GM19351 (cell line): ENCODE data around the gene NLN.
"Not testable (repeated sequence)": the region's sequence is repeated elsewhere in the genome, so short reads cannot be mapped to it uniquely, and the experiment has no call there.

ENCODE experiments used
- ATAC-seq: cut with Tn5 transposase; IDR thresholded peaks from one replicate; pipeline ENCODE4 v1.9.1; 2021; ENCODE audit warnings: mild to moderate bottlenecking, moderate library complexity; ENCODE audit not compliant: unreplicated experiment

Gene NLN

DNA sequence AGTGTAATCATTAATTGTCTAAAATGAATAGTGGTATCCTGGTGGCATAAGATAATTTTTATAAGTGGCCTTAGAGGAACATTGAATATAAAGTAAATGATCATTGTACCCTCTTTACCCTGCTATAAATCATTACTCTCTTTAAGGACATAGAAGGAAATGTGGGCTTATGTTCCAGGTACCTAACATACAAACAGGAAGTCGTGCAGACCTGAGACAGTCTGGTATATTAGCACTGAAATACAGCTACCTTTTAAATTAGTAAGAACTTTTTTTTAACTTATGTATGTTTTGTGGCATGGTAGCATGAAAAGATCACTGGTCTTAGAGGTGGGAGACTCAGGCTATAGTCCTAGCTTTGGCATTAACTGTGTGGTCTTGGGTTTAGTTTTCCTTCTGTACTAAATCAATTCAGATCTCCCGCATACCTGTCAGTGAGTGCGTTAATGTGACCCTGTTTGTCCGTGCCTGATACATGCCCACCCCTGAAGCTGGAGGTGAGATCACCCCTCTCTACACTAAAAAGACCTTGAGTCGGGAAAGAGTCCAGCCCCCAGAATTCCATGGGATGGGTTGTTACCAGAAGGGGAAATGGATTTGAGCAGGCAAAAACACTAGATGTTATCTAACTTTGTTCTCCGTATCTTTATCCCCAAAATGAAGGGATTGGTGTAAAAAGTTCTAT, 145.0 kb downstream of the NLN start:
- no peak for ATAC-seq

GRCh38 chr5:65867542-65868195, 145.7 kb downstream of the NLN start:
- ATAC-seq, result no peak

DNA sequence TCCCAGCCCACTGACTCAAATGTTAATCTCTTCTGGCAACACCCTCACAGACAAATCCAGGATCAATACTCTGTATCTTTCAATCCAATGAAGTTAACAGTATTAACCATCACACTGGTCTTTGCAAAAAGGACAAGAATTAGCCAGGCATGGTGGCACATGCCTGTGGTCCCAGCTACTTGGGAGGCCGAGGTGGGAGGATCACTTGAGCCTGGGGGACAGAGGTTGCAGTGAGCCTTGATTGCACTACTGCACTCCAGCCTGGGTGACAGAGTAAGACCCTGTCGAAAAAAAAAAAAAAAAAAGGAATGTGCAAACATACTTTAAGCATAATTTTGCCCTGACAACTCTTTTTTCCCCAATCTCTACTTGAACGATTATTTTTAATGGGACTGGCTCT, 146.5 kb downstream of the NLN start:
- ATAC-seq, result no peak

DNA sequence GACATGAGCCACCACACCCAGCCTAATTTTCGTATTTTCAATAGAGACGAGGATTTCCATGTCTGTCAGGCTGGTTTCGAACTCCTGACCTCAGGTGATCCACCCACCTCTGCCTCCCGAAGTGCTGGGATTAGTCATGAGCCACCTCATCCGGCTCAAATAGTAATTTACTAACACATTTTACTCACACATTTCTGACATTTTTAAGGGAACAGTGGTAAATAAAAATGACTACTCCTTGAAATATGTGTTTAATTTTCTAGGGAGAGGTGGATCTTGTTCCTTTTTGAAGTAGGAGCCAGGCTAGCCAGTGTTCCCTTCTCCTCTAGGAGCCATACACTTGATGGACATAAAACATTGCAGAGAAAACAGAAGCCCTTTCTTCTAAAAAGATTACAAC, 149.2 kb downstream of the NLN start:
- ATAC-seq, result no peak

- ATAC-seq, result not testable (repeated sequence)
These were observed 149.8 kb downstream of the NLN start for GRCh38 chr5:65871776-65872175.

DNA sequence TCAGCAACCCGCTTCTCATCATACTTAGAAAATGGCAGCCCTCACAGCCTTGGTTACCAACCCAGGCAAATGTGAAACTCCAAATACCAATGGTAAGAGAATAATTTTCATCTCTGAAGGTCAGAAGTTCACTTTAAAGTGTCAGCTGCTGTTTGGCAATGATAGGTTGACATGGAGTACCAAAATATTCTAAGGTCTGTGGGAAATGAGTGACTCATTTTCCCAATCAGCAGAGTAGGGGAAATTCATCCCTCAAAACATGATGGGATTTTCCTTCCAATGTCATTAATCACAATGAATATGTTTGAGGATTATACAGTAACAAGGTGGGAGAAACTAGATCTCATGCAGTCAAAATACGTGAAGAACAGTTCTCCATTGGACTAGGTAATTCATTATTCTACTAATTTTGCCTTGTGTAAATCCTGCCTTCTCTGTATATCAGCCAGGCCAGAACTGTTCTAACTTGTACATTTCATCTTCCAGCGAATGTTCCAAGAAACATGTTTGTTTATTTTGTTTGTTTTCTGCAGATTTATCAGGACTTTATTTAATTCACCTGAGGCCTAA, 151.3 kb downstream of the NLN start:
- ATAC-seq, result no peak

GRCh38 chr5:65874241-65874640, 152.2 kb downstream of the NLN start:
- ATAC-seq, result no peak

DNA sequence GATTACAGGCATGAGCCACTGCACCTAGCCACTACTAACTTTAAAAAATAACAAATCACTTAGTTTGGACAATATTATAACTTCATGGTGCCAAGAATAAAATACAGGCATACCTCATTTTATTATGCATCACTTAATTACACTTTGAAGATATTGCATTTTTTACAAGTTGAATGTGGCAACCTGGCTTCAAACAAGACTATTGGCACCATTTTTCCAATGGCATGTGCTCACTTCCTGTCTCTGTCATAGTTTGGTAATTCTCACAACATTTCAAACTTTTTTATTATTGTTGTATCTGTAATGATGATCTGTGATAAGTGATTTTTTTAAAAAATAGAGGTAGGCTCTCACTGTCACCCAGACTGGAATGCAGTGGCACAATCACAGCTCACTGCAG, 154.5 kb downstream of the NLN start:
- no peak for ATAC-seq

DNA sequence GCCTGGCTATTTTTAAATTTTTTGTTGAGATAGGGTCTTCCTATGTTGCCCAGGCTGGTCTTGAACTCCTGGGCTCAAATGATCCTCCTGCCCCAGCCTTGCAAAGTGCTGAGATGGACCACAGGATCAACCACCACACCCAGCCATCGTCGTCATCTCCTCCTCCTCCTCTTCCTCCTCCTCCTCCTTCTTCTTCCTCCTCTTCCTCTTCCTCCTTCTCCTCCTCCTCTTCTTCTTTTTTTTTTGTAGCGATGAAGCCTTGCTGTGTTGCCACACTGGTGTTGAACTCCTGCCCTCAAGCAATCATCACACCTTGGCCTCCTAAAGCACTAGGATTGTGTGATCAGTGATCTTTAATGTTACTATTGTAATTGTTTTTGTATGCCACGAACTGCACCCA, 155.0 kb downstream of the NLN start:
- ATAC-seq, result no peak
